ENCODE measurements around the gene CST8.
"Not testable (repeated sequence)": the region's sequence is repeated elsewhere in the genome, so short reads cannot be mapped to it uniquely, and the experiment has no call there.

The CST8 gene

GRCh38 chr20:23490817-23491216 is at the start of gene CST8:
Gene CST8, plus strand, starts transcription at chr20:23491117. Its CDS starts 551 bp downstream, at chr20:23491668.
- no peak for DNase-seq

- DNase-seq = peak; percentile 81
Measured at GRCh38 chr20:23441850-23442313, 49.0 kb upstream of the CST8 start.

GRCh38 chr20:23442436-23442835 is 48.5 kb upstream of the CST8 start:
- DNase-seq = no peak

GRCh38 chr20:23444859-23445258 is 46.1 kb upstream of the CST8 start:
- DNase-seq = no peak

- DNase-seq = no peak
Measured at GRCh38 chr20:23445596-23446217, 45.2 kb upstream of the CST8 start.

GRCh38 chr20:23446505-23446904 is 44.4 kb upstream of the CST8 start:
- DNase-seq = no peak

- DNase-seq = no peak
Measured at GRCh38 chr20:23448167-23448566, 42.8 kb upstream of the CST8 start.

- DNase-seq = no peak
Measured at GRCh38 chr20:23449421-23449820, 41.5 kb upstream of the CST8 start.

- no peak for DNase-seq
Measured at GRCh38 chr20:23450877-23451276, 40.0 kb upstream of the CST8 start.

GRCh38 chr20:23451956-23452487 is 38.9 kb upstream of the CST8 start:
- DNase-seq = no peak

- DNase-seq = no peak
Measured at GRCh38 chr20:23452776-23453175, 38.1 kb upstream of the CST8 start, which contains the start of gene CST11. Gene CST11, minus strand, starts transcription at chr20:23452876. Its CDS starts 65 bp downstream, at chr20:23452811.

GRCh38 chr20:23453549-23454543 is 37.1 kb upstream of the CST8 start:
- no peak for DNase-seq

- DNase-seq = no peak
Measured at GRCh38 chr20:23454816-23455215, 36.1 kb upstream of the CST8 start.

GRCh38 chr20:23455639-23456038 is 35.3 kb upstream of the CST8 start:
- no peak for DNase-seq

GRCh38 chr20:23456409-23456808 is 34.5 kb upstream of the CST8 start:
- no peak for DNase-seq

- DNase-seq = no peak
Measured at GRCh38 chr20:23456873-23457272, 34.0 kb upstream of the CST8 start.

GRCh38 chr20:23459461-23460150 is 31.3 kb upstream of the CST8 start:
- no peak for DNase-seq

- DNase-seq = no peak
Measured at GRCh38 chr20:23461180-23461579, 29.7 kb upstream of the CST8 start.

GRCh38 chr20:23466961-23467360 is 24.0 kb upstream of the CST8 start:
- DNase-seq = not testable (repeated sequence)

- DNase-seq = not testable (repeated sequence)
Measured at GRCh38 chr20:23472306-23472705, 18.6 kb upstream of the CST8 start.

GRCh38 chr20:23473293-23473692 is 17.6 kb upstream of the CST8 start:
- not testable (repeated sequence) for DNase-seq

GRCh38 chr20:23475395-23475794 is 15.5 kb upstream of the CST8 start:
- no peak for DNase-seq
